ENCODE data around the gene ROPN1B. TPM values are rescaled to one million over a fixed set of nuclear protein-coding genes. Genes with fewer than 3 reads are reported as not detected.
"Not testable (repeated sequence)": the region's sequence is repeated elsewhere in the genome, so short reads cannot be mapped to it uniquely, and the experiment has no call there.

The ROPN1B gene
- total RNA-seq, 1 donor from 2014 or later = not detected

GRCh38 chr3:125967156-125967555, 1.8 kb upstream of the ROPN1B start:
- peaks cover 22% of the 10 kb centered on the region for H3K27me3 Mint-ChIP-seq (ENCODE audit: unreplicated experiment)
- no peaks in the 10 kb centered on the region for H3K9me3 Mint-ChIP-seq (ENCODE audit: unreplicated experiment)
- H3K4me3 Mint-ChIP-seq (ENCODE audit: unreplicated experiment) = no peak overlapping the region
- DNase-seq (ENCODE audit: extremely low spot score, unreplicated experiment) = no peak
- no peaks in the 10 kb centered on the region for H3K36me3 Mint-ChIP-seq (ENCODE audit: unreplicated experiment)
- no peak overlapping the region for H3K27ac Mint-ChIP-seq (ENCODE audit: unreplicated experiment)
- TF ChIP-seq CTCF (IDR thresholded peaks at IDR 0.05) = no peak
- peaks cover 4% of the 10 kb centered on the region for H3K4me1 Mint-ChIP-seq (ENCODE audit: unreplicated experiment)

GRCh38 chr3:125968121-125968520, 857 bp upstream of the ROPN1B start:
- DNase-seq (ENCODE audit: extremely low spot score, unreplicated experiment); H3K4me1 Mint-ChIP-seq (ENCODE audit: unreplicated experiment); H3K36me3 Mint-ChIP-seq (ENCODE audit: unreplicated experiment); H3K27ac Mint-ChIP-seq (ENCODE audit: unreplicated experiment); H3K4me3 Mint-ChIP-seq (ENCODE audit: unreplicated experiment); H3K9me3 Mint-ChIP-seq (ENCODE audit: unreplicated experiment): not testable (repeated sequence)
- peaks cover 25% of the 10 kb centered on the region for H3K27me3 Mint-ChIP-seq (ENCODE audit: unreplicated experiment)

- DNase-seq (ENCODE audit: extremely low spot score, unreplicated experiment); H3K9me3 Mint-ChIP-seq (ENCODE audit: unreplicated experiment); H3K36me3 Mint-ChIP-seq (ENCODE audit: unreplicated experiment); H3K27ac Mint-ChIP-seq (ENCODE audit: unreplicated experiment): not testable (repeated sequence)
- peak overlapping the region; percentile 63 for H3K4me3 Mint-ChIP-seq (ENCODE audit: unreplicated experiment)
- peaks cover 25% of the 10 kb centered on the region for H3K27me3 Mint-ChIP-seq (ENCODE audit: unreplicated experiment)
- H3K4me1 Mint-ChIP-seq (ENCODE audit: unreplicated experiment) = peaks cover 16% of the 10 kb centered on the region
- TF ChIP-seq CTCF (IDR thresholded peaks at IDR 0.05) = peak; percentile 77
Measured at GRCh38 chr3:125971997-125972944, 3.3 kb downstream of the ROPN1B start.

GRCh38 chr3:125975245-125976002, 6.4 kb downstream of the ROPN1B start:
- H3K4me3 Mint-ChIP-seq (ENCODE audit: unreplicated experiment); DNase-seq (ENCODE audit: extremely low spot score, unreplicated experiment); H3K27ac Mint-ChIP-seq (ENCODE audit: unreplicated experiment); H3K36me3 Mint-ChIP-seq (ENCODE audit: unreplicated experiment); H3K9me3 Mint-ChIP-seq (ENCODE audit: unreplicated experiment): not testable (repeated sequence)
- Mint-ChIP-seq H3K27me3 (ENCODE audit: unreplicated experiment) (peaks cover 17% of the 10 kb centered on the region), H3K4me1 (ENCODE audit: unreplicated experiment) (peaks cover 31% of the 10 kb centered on the region)

- H3K4me3 Mint-ChIP-seq (ENCODE audit: unreplicated experiment); H3K27ac Mint-ChIP-seq (ENCODE audit: unreplicated experiment); H3K9me3 Mint-ChIP-seq (ENCODE audit: unreplicated experiment); H3K36me3 Mint-ChIP-seq (ENCODE audit: unreplicated experiment); DNase-seq (ENCODE audit: extremely low spot score, unreplicated experiment): not testable (repeated sequence)
- Mint-ChIP-seq H3K27me3 (ENCODE audit: unreplicated experiment) (peaks cover 13% of the 10 kb centered on the region), H3K4me1 (ENCODE audit: unreplicated experiment) (peaks cover 31% of the 10 kb centered on the region)
Measured at GRCh38 chr3:125976003-125976390, 7.0 kb downstream of the ROPN1B start.

GRCh38 chr3:125977104-125977503, 8.1 kb downstream of the ROPN1B start:
- peaks cover 28% of the 10 kb centered on the region for H3K4me1 Mint-ChIP-seq (ENCODE audit: unreplicated experiment)
- not testable (repeated sequence) for H3K27me3 Mint-ChIP-seq (ENCODE audit: unreplicated experiment); H3K27ac Mint-ChIP-seq (ENCODE audit: unreplicated experiment); DNase-seq (ENCODE audit: extremely low spot score, unreplicated experiment); H3K4me3 Mint-ChIP-seq (ENCODE audit: unreplicated experiment); H3K9me3 Mint-ChIP-seq (ENCODE audit: unreplicated experiment); H3K36me3 Mint-ChIP-seq (ENCODE audit: unreplicated experiment)

GRCh38 chr3:125984951-125985350, 16.0 kb downstream of the ROPN1B start:
- DNase-seq (ENCODE audit: extremely low spot score, unreplicated experiment); H3K36me3 Mint-ChIP-seq (ENCODE audit: unreplicated experiment); H3K4me1 Mint-ChIP-seq (ENCODE audit: unreplicated experiment); H3K9me3 Mint-ChIP-seq (ENCODE audit: unreplicated experiment); H3K4me3 Mint-ChIP-seq (ENCODE audit: unreplicated experiment); H3K27ac Mint-ChIP-seq (ENCODE audit: unreplicated experiment): not testable (repeated sequence)
- H3K27me3 Mint-ChIP-seq (ENCODE audit: unreplicated experiment) = peaks cover 21% of the 10 kb centered on the region
